ENCODE measurements around the gene STK32B. TPM values are rescaled to one million over a fixed set of nuclear protein-coding genes. Genes with fewer than 3 reads are reported as not detected.

The STK32B gene
- total RNA-seq, 1 experiment from 2014 or later: not detected

DNA sequence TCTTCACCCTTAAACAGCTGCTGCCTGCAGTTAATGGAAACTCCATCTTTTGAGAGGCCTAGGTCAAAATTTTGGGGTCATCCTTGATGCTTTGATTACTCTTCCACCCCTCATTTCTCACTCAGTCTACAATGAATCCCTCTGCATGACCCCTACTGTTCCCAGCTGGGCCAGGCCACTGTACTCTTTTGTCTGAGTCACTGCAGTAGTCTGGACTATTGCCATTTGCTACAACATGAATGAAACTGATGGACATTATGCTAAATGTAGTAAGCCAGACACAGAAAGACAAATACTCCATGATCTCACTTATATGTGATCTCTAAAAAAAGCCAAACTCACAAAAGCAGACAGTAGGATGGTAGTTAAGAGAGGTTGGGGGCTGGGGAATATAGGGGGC is 28.3 kb downstream of the STK32B start:
- Mint-ChIP-seq H3K36me3 (ENCODE audit: insufficient read depth, unreplicated experiment) (no peaks in the 10 kb centered on the region), H3K4me1 (ENCODE audit: low read depth, unreplicated experiment) (no peaks in the 10 kb centered on the region), H3K27me3 (ENCODE audit: unreplicated experiment) (no peaks in the 10 kb centered on the region), H3K4me3 (ENCODE audit: low read depth, unreplicated experiment) (no peak overlapping the region), H3K27ac (ENCODE audit: unreplicated experiment) (no peak overlapping the region), H3K9me3 (ENCODE audit: low read depth, unreplicated experiment) (peaks cover 17% of the 10 kb centered on the region)
- BruUV-seq (replicated peaks): no TSS peak
- intact Hi-C loops (cut with micrococcal nuclease; ENCODE audit: unreplicated experiment): no loop called here
- no peak for TF ChIP-seq CTCF (IDR thresholded peaks at IDR 0.05; ENCODE audit: unreplicated experiment)
- DNase-seq: no peak
- CTCF ChIA-PET: no interaction called here

DNA sequence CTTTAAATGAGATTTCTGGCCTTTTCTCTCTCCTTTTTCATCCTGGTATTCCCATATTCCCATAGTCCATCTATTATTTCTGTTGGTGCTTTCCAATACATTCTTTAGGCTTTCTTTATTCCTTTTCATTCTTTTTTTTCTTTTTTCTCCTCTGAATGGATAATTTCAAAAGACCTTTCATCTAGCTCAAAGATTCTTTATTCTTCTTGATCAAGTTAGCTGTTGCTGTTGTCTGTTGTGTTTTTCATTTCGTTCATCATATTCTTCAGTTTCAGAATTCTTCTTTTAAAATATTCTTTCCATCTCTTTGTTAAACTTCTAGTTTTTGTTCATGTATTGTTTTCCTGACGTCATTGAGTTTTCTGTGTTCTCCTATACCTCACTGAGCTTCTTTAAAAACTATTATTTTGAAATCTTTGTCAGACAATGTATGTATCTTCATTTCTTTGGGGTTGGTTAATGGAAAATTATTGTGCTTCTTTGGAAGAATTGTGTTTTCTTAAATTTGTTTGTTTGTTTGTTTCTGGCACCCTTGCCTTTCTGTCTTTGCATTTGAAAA is 30.2 kb downstream of the STK32B start:
- BruUV-seq (replicated peaks): no TSS peak
- DNase-seq: no peak
- TF ChIP-seq CTCF (IDR thresholded peaks at IDR 0.05; ENCODE audit: unreplicated experiment): no peak
- H3K36me3 Mint-ChIP-seq (ENCODE audit: insufficient read depth, unreplicated experiment): no peaks in the 10 kb centered on the region
- peaks cover 22% of the 10 kb centered on the region for H3K9me3 Mint-ChIP-seq (ENCODE audit: low read depth, unreplicated experiment)
- intact Hi-C loops (cut with micrococcal nuclease; ENCODE audit: unreplicated experiment): no loop called here
- CTCF ChIA-PET: no interaction called here
- no peaks in the 10 kb centered on the region for H3K27me3 Mint-ChIP-seq (ENCODE audit: unreplicated experiment)
- no peak overlapping the region for H3K27ac Mint-ChIP-seq (ENCODE audit: unreplicated experiment)
- no peaks in the 10 kb centered on the region for H3K4me1 Mint-ChIP-seq (ENCODE audit: low read depth, unreplicated experiment)
- no peak overlapping the region for H3K4me3 Mint-ChIP-seq (ENCODE audit: low read depth, unreplicated experiment)

GRCh38 chr4:5082376-5082775 is 31.1 kb downstream of the STK32B start:
- no peak for TF ChIP-seq CTCF (IDR thresholded peaks at IDR 0.05; ENCODE audit: unreplicated experiment)
- Mint-ChIP-seq H3K4me3 (ENCODE audit: low read depth, unreplicated experiment) (no peak overlapping the region), H3K4me1 (ENCODE audit: low read depth, unreplicated experiment) (no peaks in the 10 kb centered on the region), H3K27me3 (ENCODE audit: unreplicated experiment) (no peaks in the 10 kb centered on the region), H3K27ac (ENCODE audit: unreplicated experiment) (no peak overlapping the region), H3K9me3 (ENCODE audit: low read depth, unreplicated experiment) (peaks cover 18% of the 10 kb centered on the region), H3K36me3 (ENCODE audit: insufficient read depth, unreplicated experiment) (no peaks in the 10 kb centered on the region)
- CTCF ChIA-PET: no interaction called here
- no TSS peak for BruUV-seq (replicated peaks)
- no peak for DNase-seq
- intact Hi-C loops (cut with micrococcal nuclease; ENCODE audit: unreplicated experiment): no loop called here

- CTCF ChIA-PET: no interaction called here
- DNase-seq: no peak
- TF ChIP-seq CTCF (IDR thresholded peaks at IDR 0.05; ENCODE audit: unreplicated experiment): no peak
- Mint-ChIP-seq H3K36me3 (ENCODE audit: insufficient read depth, unreplicated experiment) (no peaks in the 10 kb centered on the region), H3K4me3 (ENCODE audit: low read depth, unreplicated experiment) (no peak overlapping the region), H3K27me3 (ENCODE audit: unreplicated experiment) (no peaks in the 10 kb centered on the region), H3K4me1 (ENCODE audit: low read depth, unreplicated experiment) (no peaks in the 10 kb centered on the region), H3K27ac (ENCODE audit: unreplicated experiment) (no peak overlapping the region), H3K9me3 (ENCODE audit: low read depth, unreplicated experiment) (peaks cover 14% of the 10 kb centered on the region)
- no TSS peak for BruUV-seq (replicated peaks)
- intact Hi-C loops (cut with micrococcal nuclease; ENCODE audit: unreplicated experiment): no loop called here
Observed at GRCh38 chr4:5084911-5085475, 33.7 kb downstream of the STK32B start.
